Ishikawa (cell line): ENCODE results near the gene SEC22C.
A peak's percentile ranks its signal among the peaks of the same experiment; 100 is the strongest.

Source experiments
- CEBPB ChIP-seq: IDR thresholded peaks from 2 replicates; pipeline ENCODE4 v1.6.1; 2012
- CREB1 ChIP-seq: IDR thresholded peaks from 2 replicates; pipeline ENCODE4 v1.6.1; 2012; ENCODE audit warnings: low read depth
- EGR1 ChIP-seq: IDR thresholded peaks from 2 replicates; pipeline ENCODE4 v1.6.1; 2012
- EP300 ChIP-seq: IDR thresholded peaks from 2 replicates; pipeline ENCODE4 v1.6.1; 2012; ENCODE audit warnings: borderline replicate concordance
- FOXM1 ChIP-seq: IDR thresholded peaks from 2 replicates; pipeline ENCODE4 v1.6.1; 2012; ENCODE audit warnings: low read depth, borderline replicate concordance
- MAX ChIP-seq: IDR thresholded peaks from 2 replicates; pipeline ENCODE4 v1.6.1; 2012
- NFIC ChIP-seq: IDR thresholded peaks from 2 replicates; pipeline ENCODE4 v1.6.1; 2012
- RAD21 ChIP-seq: IDR thresholded peaks from 2 replicates; pipeline ENCODE4 v1.6.1; 2012; ENCODE audit warnings: low read depth
- REST ChIP-seq: IDR thresholded peaks from 2 replicates; pipeline ENCODE4 v1.6.1; 2012; ENCODE audit warnings: low read depth, mild to moderate bottlenecking
- TAF1 ChIP-seq: IDR thresholded peaks from 2 replicates; pipeline ENCODE4 v1.6.1; 2012; ENCODE audit warnings: low read depth, mild to moderate bottlenecking
- TCF12 ChIP-seq: IDR thresholded peaks from 2 replicates; pipeline ENCODE4 v1.6.1; 2012; ENCODE audit warnings: low read depth
- TEAD4 ChIP-seq: IDR thresholded peaks from 2 replicates; pipeline ENCODE4 v1.6.1; 2012
- USF1 ChIP-seq: IDR thresholded peaks from 2 replicates; pipeline ENCODE4 v1.6.1; 2012
- YY1 ChIP-seq: IDR thresholded peaks from 2 replicates; pipeline ENCODE4 v1.6.1; 2012; ENCODE audit warnings: low read depth
- ZBTB7A ChIP-seq: IDR thresholded peaks from 2 replicates; pipeline ENCODE4 v1.6.1; 2012; ENCODE audit warnings: low read depth

Gene SEC22C

DNA sequence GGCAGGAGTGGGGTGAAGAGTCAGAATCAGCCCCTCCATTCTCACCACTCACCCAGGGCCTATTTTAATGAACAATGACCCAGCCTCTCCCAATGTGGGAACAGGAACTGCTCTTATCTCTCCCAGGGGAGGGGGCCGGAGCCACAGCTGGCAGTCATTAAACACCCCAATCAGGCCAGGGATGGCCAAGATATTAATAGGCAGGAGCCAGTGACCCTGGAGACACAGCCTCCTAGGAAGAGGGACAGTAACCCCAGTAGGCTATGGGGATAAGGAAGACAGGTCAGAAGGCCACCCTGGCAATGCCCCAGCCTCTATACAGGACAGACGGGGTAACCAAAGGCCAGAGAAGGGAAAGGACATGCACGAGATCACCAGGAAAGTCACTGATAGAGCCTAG, 40.7 kb downstream of the SEC22C start:
- TF ChIP-seq RAD21: no peak
- TF ChIP-seq EP300: no peak
- TF ChIP-seq ZBTB7A: no peak
- no peak for TF ChIP-seq CREB1
- TF ChIP-seq MAX: no peak
- TF ChIP-seq REST: no peak

DNA sequence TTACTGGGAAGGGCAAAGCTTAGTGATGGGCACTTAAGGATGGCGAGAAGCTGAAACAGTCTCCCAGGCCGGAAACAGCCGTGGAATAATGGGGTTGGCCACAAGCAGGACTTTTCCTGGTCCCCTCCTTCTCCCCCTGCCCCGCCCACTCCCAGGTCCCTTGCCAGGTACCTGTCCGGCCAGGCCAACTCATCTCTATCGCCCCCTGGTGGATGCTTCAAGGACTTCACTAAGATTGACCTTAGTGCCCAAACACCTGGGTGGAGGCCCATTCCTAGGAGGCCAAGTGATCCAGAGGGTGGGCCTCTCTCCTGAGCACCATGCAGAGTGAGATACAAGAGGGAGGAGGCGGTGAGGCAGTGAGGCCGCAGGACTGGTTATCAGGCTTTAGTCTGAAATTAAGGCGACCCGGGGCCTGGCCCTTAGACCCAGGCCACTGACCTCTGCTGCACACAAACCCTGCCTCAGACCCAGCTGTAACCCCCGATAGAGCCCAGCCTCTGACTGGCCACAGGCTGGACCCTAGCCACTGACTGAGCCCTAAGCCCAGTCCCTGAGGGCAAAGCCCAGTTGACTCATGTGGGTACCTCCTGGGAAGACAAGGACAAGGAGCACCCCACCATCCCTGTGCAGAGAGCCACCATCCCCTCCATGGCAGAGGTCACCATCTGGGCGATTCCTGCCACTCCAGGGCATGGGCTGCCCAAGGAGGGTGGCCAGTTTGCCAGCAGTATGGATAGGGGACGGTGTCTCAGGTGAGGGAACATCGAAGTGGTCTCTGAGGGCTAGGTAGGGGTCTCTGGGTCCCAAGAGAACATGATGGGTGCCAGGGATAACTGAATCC, 41.7 kb downstream of the SEC22C start:
- TF ChIP-seq TEAD4 (no peak), FOXM1 (no peak), TAF1 (no peak), NFIC (peak; percentile 36), RAD21 (peak; percentile 71)

DNA sequence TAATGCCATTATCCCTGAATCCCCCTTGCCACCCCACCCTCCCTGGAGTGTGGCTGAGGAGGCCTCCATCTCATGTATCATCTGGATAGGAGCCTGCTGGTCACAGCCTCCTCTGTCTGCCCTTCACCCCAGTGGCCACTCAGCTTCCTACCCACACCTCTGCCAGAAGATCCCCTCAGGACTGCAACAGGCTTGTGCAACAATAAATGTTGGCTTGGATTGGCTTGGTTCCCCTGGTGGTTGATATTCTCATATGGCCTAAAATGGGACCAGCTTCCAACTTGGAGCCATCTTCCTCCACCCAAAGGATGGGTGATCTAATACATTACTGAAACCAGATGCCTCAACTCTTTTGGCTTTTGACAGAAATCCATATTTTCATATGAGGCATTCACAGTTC, 44.4 kb downstream of the SEC22C start:
- TF ChIP-seq MAX (no peak), TCF12 (no peak), CREB1 (no peak), TAF1 (no peak), USF1 (no peak), CEBPB (no peak), NFIC (no peak)

GRCh38 chr3:42535981-42536784, 45.6 kb downstream of the SEC22C start:
- TF ChIP-seq CEBPB: no peak
- peak; percentile 44 for TF ChIP-seq RAD21

- TF ChIP-seq EGR1 (no peak), CREB1 (no peak), MAX (no peak), TEAD4 (no peak), CEBPB (no peak), EP300 (no peak), ZBTB7A (no peak), RAD21 (no peak), YY1 (no peak), REST (no peak), TAF1 (no peak), TCF12 (no peak)
Observed at GRCh38 chr3:42533161-42533897, 48.4 kb downstream of the SEC22C start.

- TF ChIP-seq EGR1: no peak
Observed at GRCh38 chr3:42532229-42532628, 49.5 kb downstream of the SEC22C start.

DNA sequence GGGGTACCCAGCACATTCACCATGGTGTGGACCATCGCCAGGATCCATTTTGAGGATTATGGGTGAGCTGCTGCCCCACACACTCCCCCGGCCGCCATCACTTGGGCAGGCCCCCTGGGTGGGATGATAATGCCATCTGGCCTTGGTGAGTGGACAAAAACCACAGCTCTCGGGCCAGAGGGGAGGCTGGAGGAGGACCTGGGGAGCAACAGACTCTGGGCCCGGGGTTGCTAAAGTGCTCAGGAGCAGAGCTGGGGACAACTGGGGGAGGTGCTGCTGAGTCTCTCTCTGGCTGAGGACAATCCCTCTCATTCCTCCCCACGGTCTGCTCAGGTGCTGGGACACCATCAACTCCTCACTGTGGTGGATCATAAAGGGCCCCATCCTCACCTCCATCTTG, 50.3 kb downstream of the SEC22C start:
- no peak for TF ChIP-seq YY1
- TF ChIP-seq USF1: no peak
- no peak for TF ChIP-seq FOXM1
- TF ChIP-seq MAX: no peak
- TF ChIP-seq EGR1: no peak
- no peak for TF ChIP-seq TCF12
